WTC11 (cell line): Measurements from ENCODE around the gene CAMK1G.

Experiments
- GABPB1 ChIP-seq: sonication (generic); formaldehyde crosslinking; IDR thresholded peaks from 2 replicates; pipeline ENCODE4 v1.8.1; 2023; ENCODE audit warnings: mild to moderate bottlenecking, missing genetic modification reagents
- ZBTB21 ChIP-seq: sonication (generic); formaldehyde crosslinking; IDR thresholded peaks from 2 replicates; pipeline ENCODE4 v1.8.1; 2023; ENCODE audit warnings: mild to moderate bottlenecking, missing genetic modification reagents, borderline replicate concordance
- TF ChIP-seq, protein P1 (sequence below): sonication (generic); formaldehyde crosslinking; IDR thresholded peaks from 2 replicates; pipeline ENCODE4 v1.8.0; 2023; ENCODE audit warnings: missing genetic modification reagents, mild to moderate bottlenecking, borderline replicate concordance
- TF ChIP-seq, protein P2 (sequence below): fragments of 200-600 bp; IDR thresholded peaks from 2 replicates; pipeline ENCODE4 v1.8.0; 2022; ENCODE audit warnings: antibody characterized with exemption
- TF ChIP-seq, protein P3 (sequence below): sonication (generic); formaldehyde crosslinking; conservative IDR thresholded peaks from 2 replicates; pipeline ENCODE4 v1.8.1; 2023; ENCODE audit warnings: mild to moderate bottlenecking, low read depth, missing genetic modification reagents, moderate library complexity

- TF ChIP-seq ZBTB21 (CRISPR knock-in tag) (no peak), GABPB1 (CRISPR knock-in tag) (no peak)
- TF ChIP-seq, protein P1, sequence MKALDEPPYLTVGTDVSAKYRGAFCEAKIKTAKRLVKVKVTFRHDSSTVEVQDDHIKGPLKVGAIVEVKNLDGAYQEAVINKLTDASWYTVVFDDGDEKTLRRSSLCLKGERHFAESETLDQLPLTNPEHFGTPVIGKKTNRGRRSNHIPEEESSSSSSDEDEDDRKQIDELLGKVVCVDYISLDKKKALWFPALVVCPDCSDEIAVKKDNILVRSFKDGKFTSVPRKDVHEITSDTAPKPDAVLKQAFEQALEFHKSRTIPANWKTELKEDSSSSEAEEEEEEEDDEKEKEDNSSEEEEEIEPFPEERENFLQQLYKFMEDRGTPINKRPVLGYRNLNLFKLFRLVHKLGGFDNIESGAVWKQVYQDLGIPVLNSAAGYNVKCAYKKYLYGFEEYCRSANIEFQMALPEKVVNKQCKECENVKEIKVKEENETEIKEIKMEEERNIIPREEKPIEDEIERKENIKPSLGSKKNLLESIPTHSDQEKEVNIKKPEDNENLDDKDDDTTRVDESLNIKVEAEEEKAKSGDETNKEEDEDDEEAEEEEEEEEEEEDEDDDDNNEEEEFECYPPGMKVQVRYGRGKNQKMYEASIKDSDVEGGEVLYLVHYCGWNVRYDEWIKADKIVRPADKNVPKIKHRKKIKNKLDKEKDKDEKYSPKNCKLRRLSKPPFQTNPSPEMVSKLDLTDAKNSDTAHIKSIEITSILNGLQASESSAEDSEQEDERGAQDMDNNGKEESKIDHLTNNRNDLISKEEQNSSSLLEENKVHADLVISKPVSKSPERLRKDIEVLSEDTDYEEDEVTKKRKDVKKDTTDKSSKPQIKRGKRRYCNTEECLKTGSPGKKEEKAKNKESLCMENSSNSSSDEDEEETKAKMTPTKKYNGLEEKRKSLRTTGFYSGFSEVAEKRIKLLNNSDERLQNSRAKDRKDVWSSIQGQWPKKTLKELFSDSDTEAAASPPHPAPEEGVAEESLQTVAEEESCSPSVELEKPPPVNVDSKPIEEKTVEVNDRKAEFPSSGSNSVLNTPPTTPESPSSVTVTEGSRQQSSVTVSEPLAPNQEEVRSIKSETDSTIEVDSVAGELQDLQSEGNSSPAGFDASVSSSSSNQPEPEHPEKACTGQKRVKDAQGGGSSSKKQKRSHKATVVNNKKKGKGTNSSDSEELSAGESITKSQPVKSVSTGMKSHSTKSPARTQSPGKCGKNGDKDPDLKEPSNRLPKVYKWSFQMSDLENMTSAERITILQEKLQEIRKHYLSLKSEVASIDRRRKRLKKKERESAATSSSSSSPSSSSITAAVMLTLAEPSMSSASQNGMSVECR, result no peak
- TF ChIP-seq, protein P2, sequence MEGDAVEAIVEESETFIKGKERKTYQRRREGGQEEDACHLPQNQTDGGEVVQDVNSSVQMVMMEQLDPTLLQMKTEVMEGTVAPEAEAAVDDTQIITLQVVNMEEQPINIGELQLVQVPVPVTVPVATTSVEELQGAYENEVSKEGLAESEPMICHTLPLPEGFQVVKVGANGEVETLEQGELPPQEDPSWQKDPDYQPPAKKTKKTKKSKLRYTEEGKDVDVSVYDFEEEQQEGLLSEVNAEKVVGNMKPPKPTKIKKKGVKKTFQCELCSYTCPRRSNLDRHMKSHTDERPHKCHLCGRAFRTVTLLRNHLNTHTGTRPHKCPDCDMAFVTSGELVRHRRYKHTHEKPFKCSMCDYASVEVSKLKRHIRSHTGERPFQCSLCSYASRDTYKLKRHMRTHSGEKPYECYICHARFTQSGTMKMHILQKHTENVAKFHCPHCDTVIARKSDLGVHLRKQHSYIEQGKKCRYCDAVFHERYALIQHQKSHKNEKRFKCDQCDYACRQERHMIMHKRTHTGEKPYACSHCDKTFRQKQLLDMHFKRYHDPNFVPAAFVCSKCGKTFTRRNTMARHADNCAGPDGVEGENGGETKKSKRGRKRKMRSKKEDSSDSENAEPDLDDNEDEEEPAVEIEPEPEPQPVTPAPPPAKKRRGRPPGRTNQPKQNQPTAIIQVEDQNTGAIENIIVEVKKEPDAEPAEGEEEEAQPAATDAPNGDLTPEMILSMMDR, result no peak
- TF ChIP-seq, protein P3, sequence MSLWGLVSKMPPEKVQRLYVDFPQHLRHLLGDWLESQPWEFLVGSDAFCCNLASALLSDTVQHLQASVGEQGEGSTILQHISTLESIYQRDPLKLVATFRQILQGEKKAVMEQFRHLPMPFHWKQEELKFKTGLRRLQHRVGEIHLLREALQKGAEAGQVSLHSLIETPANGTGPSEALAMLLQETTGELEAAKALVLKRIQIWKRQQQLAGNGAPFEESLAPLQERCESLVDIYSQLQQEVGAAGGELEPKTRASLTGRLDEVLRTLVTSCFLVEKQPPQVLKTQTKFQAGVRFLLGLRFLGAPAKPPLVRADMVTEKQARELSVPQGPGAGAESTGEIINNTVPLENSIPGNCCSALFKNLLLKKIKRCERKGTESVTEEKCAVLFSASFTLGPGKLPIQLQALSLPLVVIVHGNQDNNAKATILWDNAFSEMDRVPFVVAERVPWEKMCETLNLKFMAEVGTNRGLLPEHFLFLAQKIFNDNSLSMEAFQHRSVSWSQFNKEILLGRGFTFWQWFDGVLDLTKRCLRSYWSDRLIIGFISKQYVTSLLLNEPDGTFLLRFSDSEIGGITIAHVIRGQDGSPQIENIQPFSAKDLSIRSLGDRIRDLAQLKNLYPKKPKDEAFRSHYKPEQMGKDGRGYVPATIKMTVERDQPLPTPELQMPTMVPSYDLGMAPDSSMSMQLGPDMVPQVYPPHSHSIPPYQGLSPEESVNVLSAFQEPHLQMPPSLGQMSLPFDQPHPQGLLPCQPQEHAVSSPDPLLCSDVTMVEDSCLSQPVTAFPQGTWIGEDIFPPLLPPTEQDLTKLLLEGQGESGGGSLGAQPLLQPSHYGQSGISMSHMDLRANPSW (CRISPR knock-in tag), result no peak
Measured at GRCh38 chr1:209580577-209580976, 2.9 kb upstream of the CAMK1G start.
